Stimulated activated CD8-positive, alpha-beta memory T cell treated with anti-CD3 and anti-CD28 coated beads, Interleukin-15, amount 100 ng/mL, for 1 hour (primary cell): ENCODE results near the gene TAF1B.
"Not testable (repeated sequence)": the region's sequence is repeated elsewhere in the genome, so short reads cannot be mapped to it uniquely, and the experiment has no call there.

ENCODE experiments used
- DNase-seq: peaks from one replicate; pipeline ENCODE4 v3.0.0-alpha.2; 2020; ENCODE audit warnings: low read depth

TAF1B gene

DNA sequence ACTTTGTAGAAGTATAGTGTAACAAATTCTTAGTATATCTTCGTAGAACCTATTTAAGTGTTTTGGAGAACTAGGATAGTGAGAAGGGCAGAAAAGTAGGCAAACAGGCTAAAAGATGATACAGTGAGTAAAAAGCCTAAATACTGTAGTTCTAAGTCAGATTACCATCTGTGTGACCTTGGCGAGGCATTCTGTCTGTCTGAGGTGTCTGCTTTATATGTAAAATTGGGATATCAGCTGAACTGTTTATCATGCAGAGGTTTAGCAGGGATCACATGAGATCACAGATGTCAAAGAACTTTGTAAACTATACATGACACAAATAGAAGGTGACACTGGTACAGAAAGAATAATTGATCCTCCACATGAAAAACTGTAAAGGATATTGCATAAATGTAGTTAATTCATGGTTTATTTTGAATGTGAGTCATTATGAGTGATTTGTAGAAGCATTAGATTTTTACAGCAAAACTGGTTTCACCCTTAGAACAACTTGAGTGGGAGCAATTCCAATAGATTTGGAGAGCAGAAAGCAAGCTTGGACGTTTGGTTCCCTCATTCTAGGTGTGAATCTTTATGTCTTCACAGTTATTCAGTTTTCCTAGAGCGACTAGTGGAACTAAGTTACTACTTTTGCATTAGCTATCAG is 41.9 kb downstream of the TAF1B start:
- DNase-seq = no peak

DNA sequence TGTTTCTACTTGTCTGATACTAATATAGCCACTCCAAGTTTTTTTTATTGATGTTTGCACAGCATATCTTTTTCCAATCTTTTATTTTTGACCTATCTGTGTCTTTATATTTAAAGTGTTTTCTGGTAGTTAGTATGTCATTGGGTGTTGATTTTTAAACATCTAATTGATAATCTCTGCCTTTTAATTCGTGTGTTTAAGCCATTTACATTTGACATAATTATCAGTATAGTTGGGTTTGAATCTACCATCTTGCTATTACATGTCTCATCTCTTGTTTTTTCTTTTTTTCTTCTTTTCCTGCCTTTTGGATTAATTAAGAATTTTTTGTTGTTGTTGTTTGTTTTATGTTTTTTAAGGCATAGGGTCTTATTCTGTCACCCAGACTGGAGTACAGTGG is 44.2 kb downstream of the TAF1B start:
- no peak for DNase-seq

DNA sequence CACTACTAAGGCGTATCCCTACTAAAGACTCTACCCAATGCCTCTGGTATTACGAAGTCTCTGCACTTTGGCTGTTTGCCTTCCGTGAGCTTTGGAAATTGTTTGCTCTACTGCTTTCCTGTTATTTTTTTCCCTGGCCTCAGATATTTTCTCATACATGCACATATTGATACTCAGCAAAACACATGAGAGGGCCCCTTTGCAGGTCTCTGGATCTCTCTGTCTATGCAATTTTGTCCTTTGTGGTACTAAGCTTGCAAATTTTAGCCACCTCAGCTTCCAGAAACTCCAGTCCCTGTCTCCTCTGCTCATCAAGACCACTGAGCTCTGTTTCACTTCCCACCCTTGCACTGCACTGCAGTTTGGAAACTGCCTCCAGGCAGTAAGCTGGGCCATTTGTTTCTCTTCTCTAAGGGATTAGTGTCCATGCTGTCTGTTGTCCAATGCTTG is 46.6 kb downstream of the TAF1B start:
- DNase-seq = no peak

DNA sequence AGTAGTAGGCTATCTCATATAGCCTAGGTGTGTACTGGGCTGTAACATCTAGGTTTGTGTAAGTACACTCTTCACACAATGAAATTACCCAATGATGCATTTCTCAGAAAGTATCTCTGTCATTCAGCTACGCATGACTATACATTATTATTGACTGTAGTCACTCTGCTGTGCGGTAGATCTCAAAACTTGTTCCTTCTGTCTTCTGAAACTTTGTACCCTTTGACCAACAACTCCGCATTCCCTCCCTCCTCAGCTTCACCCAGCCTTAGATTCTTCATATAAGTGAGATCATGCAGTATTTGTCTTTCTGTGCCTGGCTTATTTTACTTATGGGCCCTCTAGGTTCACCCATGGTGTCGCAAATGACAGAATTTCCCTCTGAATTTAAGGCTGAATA is 49.0 kb downstream of the TAF1B start:
- no peak for DNase-seq

DNA sequence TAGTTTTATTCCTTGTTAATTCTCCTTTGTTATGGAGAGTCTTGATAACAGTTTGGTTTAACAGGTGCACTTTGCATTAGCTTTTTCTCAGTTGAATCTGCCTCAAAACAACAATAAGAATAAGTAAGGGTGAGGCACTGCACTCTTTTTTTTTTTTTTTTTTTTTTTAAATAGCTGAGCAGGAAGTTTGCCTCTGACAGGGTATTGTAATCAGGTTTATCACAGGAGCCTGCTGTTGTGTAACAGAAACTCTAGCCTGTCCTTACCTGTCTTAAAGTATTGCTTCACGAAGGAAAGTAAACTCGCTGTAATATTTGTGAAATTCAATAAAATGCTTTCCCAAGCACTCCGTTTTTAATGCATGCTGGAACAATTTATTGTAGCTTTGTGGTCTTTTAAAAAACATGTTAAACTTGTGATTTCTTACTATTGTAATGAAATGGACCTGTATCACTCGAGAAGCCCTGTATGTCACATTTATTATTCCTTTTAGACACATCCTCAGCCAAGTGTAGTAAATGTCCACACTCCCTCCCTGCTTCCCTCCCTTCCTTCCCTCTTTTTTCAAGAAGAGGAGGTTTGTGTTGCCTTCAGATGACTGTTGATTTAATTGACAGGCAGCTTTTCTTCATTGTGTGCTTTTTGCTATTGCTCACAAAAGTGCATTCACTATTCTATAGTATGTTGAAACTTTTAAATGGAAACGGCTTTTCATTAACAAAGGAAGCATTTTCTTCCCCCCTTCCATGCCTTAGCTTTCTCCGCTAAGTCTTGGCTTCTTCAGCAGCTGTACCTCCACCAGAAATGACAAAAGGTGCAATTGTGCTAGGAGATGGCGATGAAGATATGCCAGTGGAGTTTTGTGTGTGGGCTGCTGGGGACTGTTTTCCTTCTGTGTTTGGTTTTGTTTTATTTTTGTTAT is 52.7 kb downstream of the TAF1B start:
- DNase-seq = no peak

DNA sequence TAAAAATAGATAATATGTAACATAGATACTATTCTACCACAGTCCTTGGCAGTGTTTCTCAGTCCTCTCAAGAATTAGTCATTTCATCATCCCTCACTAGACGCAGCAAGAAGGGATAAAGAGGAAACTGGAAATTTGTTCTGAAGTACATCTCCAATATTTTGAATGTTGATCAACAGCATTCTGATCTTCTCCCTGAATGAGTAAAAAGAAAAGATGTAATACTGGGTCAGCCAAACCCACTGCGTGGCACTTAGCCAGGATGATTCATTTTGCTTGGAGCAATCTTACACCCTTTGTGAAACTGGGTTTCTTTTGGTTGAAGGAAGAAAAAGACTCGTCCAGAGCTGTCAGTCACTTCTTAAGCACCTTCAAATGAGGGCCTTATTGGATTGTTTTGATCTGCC is 54.1 kb downstream of the TAF1B start:
- no peak for DNase-seq

DNA sequence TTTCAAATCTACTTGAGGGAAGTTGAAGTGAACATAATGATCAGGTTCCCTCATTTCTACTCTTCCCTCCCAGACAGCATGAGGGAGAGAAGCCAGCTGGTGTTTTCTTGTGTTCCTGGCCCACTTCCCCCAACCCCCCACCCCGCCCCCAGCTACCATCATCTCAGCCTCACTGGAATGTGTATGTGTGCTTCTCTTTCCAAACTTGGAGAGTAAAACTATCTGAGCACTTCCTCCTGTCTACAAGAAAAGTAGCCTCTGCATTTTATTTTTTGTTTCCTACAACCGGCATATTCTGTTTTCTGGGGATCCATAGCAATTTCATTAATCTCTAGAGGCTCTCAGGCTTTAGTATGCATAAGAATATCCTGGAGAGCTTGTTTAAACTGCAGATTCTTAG is 54.6 kb downstream of the TAF1B start:
- no peak for DNase-seq

DNA sequence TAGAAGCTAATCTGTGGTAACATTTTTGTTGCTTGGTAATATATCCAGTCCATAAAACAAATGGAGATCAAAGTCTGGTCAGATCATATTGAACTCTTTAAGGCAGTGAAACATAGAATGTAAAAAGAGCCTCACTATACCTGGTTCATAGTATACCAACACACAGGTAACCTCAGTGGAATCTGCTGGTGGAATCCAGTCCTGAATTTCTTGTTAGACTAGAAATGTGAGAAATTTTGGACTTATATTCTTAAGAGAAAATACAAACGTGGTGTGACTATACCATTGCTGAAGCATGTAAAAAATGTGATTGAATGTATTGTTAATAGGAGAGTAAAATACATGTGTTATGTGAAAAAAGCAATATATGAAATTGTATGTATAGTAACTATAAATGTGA is 62.1 kb downstream of the TAF1B start:
- no peak for DNase-seq

DNA sequence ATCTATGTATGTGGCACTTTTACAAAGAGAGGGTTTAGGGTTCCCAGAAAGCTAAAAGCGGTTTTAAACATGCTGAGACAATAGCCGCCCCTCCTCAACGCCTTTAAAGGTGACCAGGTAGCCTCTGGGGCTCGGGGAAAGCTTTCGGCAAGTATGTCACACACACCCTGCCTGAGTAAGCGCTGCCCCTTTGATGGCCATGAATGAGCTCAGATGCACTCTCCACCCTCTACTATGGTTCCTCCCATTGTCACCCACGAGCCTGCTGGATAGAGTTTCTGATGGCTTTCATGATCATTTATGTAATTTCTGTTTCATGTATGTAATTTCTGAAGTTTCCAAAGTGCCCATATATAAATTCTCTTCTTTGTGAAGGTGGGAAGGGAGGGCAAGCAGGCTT is 64.1 kb downstream of the TAF1B start:
- DNase-seq = no peak

DNA sequence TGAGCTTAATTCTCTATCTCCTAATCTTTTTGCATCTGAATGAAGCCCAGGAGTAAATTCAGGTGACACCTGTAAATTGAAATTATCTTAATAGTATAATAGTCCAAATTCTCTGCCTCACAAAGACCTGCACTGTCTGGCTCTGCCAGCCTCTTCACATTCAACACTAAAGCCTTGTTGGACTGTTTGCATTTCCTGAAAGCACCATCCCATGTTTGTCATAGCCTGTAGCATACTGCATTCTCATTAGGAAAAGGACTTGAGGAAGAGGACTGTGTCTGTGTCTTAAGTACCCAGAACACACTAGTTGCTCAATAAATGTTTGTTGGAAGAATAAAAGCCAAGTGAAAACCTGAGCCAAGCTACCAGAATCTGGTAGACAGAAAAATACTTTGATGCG is 65.4 kb downstream of the TAF1B start:
- no peak for DNase-seq

DNA sequence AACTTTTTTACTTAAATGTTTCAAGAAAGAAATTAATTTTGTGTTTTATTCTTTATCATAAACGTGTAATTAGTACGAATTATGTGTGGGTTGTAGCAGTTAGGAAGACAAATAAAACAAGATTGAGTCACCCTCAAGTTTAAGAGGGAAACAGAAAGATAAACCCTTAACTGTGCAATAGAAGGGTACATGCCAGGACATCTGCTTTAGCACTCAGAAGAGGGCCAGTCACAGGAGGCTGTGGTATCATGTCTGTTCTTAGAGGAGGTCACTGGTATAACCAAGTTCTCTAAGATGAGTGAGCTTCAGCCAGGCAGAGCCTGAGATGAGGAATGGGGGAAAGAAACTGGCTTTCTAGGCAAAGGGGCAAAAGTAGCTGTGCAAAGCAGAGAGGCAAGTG is 65.8 kb downstream of the TAF1B start:
- DNase-seq = no peak

DNA sequence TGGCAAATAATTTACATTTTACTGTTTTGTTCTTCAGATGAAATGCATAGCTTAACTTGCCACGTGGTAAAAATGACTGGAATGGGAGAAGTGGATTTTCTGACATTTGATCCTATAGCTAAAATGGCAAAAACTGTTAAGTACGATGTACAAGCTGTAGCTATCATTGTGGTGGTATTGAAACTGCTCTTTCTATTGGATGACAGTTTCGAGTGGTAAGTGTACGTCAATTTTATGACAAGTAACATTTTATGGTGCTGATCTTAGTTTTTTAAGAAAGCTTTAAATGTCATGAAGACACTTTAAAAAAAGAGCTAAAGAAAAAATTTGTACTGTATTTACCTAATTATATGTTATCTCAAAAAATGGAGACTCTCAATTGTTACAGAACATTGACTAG is 67.4 kb downstream of the TAF1B start:
- DNase-seq = no peak

DNA sequence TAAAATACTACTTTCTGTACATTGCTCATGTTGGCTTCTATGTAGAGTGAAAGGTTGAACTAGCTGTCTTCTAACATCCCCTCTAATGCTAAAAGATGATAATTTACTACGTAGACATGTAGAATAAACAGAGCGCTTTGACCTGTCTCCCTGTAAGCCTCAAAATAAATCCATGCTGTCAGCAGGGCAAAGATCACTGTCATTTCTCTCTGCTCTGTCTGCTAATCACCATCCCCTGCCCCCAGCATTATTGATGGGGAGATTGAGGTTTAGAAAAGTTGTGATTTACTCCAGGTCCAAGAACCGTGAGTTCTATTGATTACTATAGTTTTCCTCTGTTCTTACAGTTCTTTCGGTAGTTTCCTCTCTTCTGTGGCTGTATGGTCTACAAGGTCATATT is 69.2 kb downstream of the TAF1B start:
- no peak for DNase-seq

DNA sequence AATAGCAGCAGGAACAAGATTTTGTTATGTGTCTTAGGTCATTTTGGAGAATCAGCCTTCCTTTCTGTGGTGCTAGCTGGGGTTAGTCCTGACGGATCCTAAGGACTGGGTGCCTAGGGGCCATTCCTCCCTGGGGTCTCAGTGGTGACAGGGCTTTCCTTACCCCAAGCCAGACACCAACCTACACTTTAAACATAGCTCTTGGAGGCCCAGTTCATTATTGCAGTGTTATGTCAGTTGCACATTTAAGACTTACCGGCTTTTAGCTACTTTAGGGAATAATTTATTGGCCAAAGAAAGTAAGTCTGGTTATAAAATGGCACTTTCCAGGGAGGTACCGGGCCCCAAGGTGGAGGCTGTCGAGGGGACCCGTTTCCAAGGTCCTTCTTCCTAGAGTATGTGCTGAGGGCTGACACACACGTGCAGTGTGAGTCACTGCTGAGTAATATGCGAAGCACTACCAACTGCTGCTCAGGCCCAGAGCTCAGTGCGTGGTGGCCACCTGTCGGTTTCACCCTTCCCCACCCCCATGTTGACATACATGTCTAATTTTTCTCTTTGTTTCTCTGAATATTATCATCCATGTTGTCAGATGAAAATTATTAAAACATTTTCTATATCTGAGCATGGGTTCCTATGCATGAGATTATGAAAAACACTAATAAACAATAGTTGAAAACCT is 71.3 kb downstream of the TAF1B start:
- DNase-seq = no peak

DNA sequence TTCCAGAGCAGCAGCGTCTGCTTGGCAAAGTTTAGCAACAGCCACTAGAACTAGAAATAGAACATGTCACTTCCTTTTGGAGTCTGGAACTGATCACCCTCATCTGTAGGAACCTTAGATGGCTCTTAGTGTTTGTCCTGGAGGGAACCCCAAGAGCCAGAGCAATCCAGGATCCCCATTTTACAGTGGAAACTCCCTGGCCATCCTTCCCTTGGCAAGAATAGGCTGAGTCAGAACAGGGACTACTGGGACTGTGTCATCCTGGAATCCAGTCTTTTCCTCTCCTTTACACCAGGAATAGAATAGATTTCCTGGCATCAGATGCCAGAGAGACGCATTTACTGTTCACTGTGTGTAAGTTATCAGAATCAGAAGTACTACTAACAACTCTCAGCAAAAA is 75.0 kb downstream of the TAF1B start:
- DNase-seq = no peak

DNA sequence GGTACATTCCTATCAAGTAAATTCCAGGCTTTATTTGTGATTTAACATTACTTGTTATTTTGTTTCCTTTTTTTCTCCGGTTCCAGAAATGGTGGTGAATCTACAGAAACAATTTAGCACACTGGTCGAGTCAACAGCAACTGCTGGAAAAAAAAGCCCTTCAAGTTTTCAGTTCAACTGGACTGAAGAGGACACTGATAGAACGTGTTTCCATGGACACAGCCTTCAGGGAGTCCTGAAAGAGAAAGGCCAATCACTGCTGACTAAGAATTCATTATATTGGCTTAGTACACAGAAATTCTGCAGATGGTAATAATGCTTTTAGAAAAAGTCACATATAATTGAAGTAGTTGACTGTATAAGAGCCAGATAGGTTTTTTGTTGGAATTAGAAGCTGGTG is 76.2 kb downstream of the TAF1B start:
- no peak for DNase-seq

DNA sequence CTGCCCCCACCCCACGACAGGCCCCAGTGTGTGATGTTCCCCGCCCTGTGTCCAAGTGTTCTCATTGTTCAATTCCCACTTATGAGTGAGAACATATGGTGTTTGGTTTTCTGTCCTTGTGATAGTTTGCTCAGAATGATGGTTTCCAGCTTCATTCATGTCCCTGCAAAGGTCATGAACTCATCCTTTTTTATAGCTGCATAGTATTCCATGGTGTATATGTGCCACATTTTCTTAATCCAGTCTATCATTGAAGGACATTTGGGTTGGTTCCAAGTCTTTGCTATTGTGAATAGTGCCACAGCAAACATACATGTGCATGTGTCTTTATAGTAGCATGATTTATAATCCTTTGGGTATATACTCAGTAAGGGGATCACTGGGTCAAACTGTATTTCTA is 83.7 kb downstream of the TAF1B start:
- DNase-seq = not testable (repeated sequence)

DNA sequence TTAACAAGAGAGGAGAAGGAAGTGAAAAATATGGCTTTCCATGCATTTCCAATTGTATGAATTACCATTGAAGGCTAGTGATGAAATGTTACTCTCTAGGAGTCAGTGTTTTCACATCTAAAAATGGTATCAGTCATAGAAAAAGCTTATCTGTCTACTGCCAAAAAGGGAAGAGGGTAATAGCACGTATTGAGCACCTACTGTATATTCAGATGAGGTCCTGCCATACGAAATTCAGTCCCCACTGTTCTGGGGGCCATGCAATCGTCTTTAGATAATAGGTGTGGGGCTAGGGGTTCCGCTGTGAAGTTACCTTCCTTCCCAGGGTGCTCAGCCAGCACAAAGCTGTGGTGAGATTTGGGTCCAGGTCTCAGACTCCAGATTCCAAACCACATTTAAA is 94.0 kb downstream of the TAF1B start:
- no peak for DNase-seq

DNA sequence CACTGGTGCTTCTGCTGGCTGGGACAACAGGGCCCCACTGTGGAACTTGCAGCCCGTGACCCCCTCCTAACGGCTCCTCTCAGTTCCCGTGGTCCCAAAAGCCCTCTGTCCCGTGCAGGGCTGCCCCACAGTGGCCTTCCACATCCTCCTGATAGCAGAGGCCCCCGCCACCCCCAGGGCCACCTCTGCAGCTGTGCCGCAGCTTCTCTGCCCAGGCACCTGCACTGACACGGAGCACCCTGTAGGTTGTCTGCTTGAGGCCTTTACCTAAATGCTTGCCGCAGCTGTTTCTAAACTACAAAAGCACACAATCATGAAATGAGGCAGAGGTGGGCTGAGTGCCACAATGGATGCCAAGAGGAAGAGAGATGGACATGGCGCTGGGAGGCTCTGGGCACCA is 94.7 kb downstream of the TAF1B start:
- no peak for DNase-seq

DNA sequence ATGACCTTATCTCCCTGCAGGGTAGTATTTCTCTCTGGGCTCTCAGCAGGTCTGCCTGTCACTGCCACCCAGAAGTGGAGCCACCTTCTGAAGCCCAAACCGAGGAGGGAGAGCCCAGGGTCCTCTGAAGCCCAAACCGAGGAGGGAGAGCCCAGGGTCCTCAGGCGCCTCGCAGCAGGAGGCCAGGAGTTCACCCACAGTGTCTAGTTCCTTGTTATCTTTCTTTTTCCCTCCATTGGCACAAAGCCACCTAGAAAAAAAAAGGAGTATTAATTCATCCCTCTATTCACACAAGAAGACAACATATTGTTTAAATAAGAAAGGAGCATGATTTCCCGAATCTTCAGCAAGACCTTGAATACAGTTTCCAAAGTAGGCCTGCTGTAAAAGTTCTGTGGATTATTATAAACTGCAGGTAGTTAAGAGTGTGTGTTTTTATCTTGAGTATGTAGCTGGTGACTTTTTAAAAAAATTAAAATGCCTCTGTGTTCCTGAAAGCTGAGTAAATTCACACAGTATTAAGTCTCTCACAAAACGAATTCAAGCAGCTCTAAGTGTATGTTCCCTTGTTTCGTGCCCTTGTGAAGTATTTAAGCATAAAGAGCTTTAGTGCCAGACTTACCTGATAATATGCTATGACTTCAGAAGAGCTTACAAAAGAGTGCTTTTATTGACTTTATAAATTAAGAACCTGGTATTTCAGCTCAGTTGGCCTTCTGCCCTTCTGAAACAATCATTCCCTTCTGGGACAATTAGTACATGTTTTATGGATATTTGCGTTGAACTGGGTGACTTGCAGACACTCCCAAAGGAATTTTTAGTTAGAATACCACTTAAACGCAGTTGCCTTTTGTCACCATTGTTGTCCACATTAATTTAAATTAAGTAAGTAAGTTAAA is 96.6 kb downstream of the TAF1B start:
- no peak for DNase-seq

DNA sequence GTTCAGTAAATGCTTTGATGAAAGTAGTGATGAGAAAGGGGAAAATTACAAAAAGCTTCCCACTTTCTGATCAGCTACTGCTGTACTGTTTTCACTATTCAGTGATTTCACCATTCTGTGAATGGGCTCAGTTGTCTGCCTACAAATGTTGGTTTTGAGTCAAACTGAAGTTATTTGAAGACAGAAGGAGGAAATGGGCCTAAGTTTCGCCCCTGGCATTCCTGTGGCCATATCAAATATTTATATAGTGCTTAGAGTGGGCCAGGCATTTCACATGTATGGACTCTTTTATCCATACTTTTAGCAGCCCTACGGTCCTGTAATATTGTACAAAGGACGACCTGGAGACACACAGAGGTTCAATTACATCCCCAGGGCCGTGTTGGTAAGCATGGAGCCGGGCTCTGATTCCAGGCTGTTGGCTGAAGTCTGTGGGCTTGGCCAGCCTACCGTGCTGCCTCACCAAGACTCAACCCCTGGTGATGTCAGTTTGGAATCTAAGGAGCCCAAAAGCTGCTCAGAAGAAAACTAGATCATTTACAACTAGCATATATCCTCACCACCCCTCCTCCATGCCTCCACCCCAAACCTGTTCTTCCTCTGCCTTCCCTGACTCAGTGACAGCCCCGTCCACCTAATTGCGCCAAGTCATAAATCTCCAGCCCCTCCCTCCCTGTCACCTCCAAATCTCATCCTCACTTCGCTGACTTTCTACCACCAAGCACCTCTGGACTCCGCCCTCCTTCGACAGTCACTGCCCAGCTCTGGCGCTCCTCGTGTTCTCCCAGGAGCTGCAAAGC is 98.1 kb downstream of the TAF1B start:
- DNase-seq = no peak
